ENCODE data around the gene IQSEC1.

The IQSEC1 gene

GRCh38 chr3:12902181-12902999, 170.8 kb downstream of the IQSEC1 start:
- no peak for DNase-seq

- DNase-seq = no peak
Measured at GRCh38 chr3:12901623-12902045, 171.6 kb downstream of the IQSEC1 start.

- no peak for DNase-seq
Measured at GRCh38 chr3:12900885-12901411, 172.3 kb downstream of the IQSEC1 start.

- DNase-seq = no peak
Measured at GRCh38 chr3:12898965-12899755, 174.1 kb downstream of the IQSEC1 start.

- no peak for DNase-seq
Measured at GRCh38 chr3:12898290-12898964, 174.8 kb downstream of the IQSEC1 start.

GRCh38 chr3:12897381-12898289, 175.6 kb downstream of the IQSEC1 start:
- no peak for DNase-seq

GRCh38 chr3:12896063-12896985, 176.9 kb downstream of the IQSEC1 start:
- DNase-seq = no peak

- no peak for DNase-seq
Measured at GRCh38 chr3:12895391-12896062, 177.7 kb downstream of the IQSEC1 start.

GRCh38 chr3:12894629-12895028, 178.6 kb downstream of the IQSEC1 start:
- DNase-seq = no peak

GRCh38 chr3:12893852-12894251, 179.4 kb downstream of the IQSEC1 start:
- no peak for DNase-seq

GRCh38 chr3:12893247-12893646, 180.0 kb downstream of the IQSEC1 start:
- no peak for DNase-seq

- DNase-seq = no peak
Measured at GRCh38 chr3:12892840-12893189, 180.4 kb downstream of the IQSEC1 start.

- peak; percentile 58 for DNase-seq
Measured at GRCh38 chr3:12891985-12892839, 181.0 kb downstream of the IQSEC1 start.

GRCh38 chr3:12891391-12891984, 181.7 kb downstream of the IQSEC1 start:
- DNase-seq = no peak

- DNase-seq = no peak
Measured at GRCh38 chr3:12890610-12891390, 182.4 kb downstream of the IQSEC1 start.

GRCh38 chr3:12886736-12887135, 186.5 kb downstream of the IQSEC1 start:
- DNase-seq = no peak

GRCh38 chr3:12886106-12886679, 187.0 kb downstream of the IQSEC1 start:
- no peak for DNase-seq

GRCh38 chr3:12885583-12885930, 187.7 kb downstream of the IQSEC1 start:
- no peak for DNase-seq
